Neural cell (in vitro differentiated cells): ENCODE results near the gene ZNF839. TPM values are rescaled to one million over a fixed set of nuclear protein-coding genes. Genes with fewer than 3 reads are reported as not detected.

Source experiments
- H2AFZ ChIP-seq: fragments of 200-600, 300-800 bp; sonication (generic), shearing (Covaris generic); 2 replicates; pipeline ENCODE4 v1.6.0; 2014; ENCODE audit warnings: low read depth, mild to moderate bottlenecking, antibody characterized with exemption, low read length, moderate library complexity
- H3F3A ChIP-seq: fragments of 200-600 bp; shearing (Covaris generic); 2 replicates; pipeline ENCODE4 v1.6.1; 2016; ENCODE audit warnings: mild to moderate bottlenecking, moderate library complexity, mixed read lengths, antibody characterized with exemption, low read length; ENCODE audit not compliant: insufficient read depth, poor library complexity, severe bottlenecking
- H3K27ac ChIP-seq: fragments of 200-600, 300-800 bp; sonication (generic), shearing (Covaris generic); 2 replicates; pipeline ENCODE4 v1.5.1; 2014; ENCODE audit warnings: mild to moderate bottlenecking, low read length, moderate library complexity
- H3K27me3 ChIP-seq: fragments of 300-800, 200-600 bp; sonication (generic), shearing (Covaris generic); 2 replicates; pipeline ENCODE4 v1.6.0; 2014; ENCODE audit warnings: mild to moderate bottlenecking, low read depth, low read length, moderate library complexity; ENCODE audit not compliant: insufficient read depth
- H3K36me3 ChIP-seq: fragments of 300-800, 200-600 bp; sonication (generic), shearing (Covaris generic); 2 replicates; pipeline ENCODE4 v1.5.1; 2014; ENCODE audit warnings: mild to moderate bottlenecking, antibody characterized with exemption, low read length, moderate library complexity; ENCODE audit not compliant: insufficient read depth
- H3K4me2 ChIP-seq: fragments of 300-800, 200-600 bp; sonication (generic), shearing (Covaris generic); 2 replicates; pipeline ENCODE4 v1.6.0; 2014; ENCODE audit warnings: mild to moderate bottlenecking, low read length
- H3K4me3 ChIP-seq: fragments of 300-800, 200-600 bp; sonication (generic), shearing (Covaris generic); 2 replicates; pipeline ENCODE4 v1.5.1; 2014; ENCODE audit warnings: mild to moderate bottlenecking, low read length, moderate library complexity
- H3K79me2 ChIP-seq: fragments of 200-600 bp; shearing (Covaris generic); replicated peaks from 2 replicates; pipeline ENCODE4 v1.6.0; 2014; ENCODE audit warnings: mild to moderate bottlenecking, low read length, moderate library complexity; ENCODE audit not compliant: insufficient read depth
- H3K9ac ChIP-seq: fragments of 300-800, 200-600 bp; sonication (generic), shearing (Covaris generic); 2 replicates; pipeline ENCODE4 v1.6.1; 2016; ENCODE audit warnings: mild to moderate bottlenecking, low read length, mixed read lengths
- H3K9me2 ChIP-seq: fragments of 200-600 bp; shearing (Covaris generic); 2 replicates; pipeline ENCODE4 v1.6.1; 2016; ENCODE audit warnings: mild to moderate bottlenecking, low read length, mixed read lengths; ENCODE audit not compliant: insufficient read depth
- H3K9me3 ChIP-seq: fragments of 200-600, 300-800 bp; sonication (generic), shearing (Covaris generic); 2 replicates; pipeline ENCODE4 v1.6.1; 2016; ENCODE audit warnings: mild to moderate bottlenecking, mixed run types, low read length, moderate library complexity, mixed read lengths
- H4K20me1 ChIP-seq: fragments of 200-600 bp; shearing (Covaris generic); 2 replicates; pipeline ENCODE4 v1.6.1; 2016; ENCODE audit warnings: mild to moderate bottlenecking, mixed run types; ENCODE audit not compliant: insufficient read depth
- CTCF ChIP-seq: fragments of 450-650 bp; IDR thresholded peaks from 2 replicates; pipeline ENCODE4 v1.5.1; 2014; ENCODE audit warnings: antibody characterized with exemption, mild to moderate bottlenecking, moderate library complexity; ENCODE audit not compliant: poor library complexity, severe bottlenecking
- EP300 ChIP-seq: fragments of 450-650 bp; conservative IDR thresholded peaks from 2 replicates; pipeline ENCODE4 v1.6.1; 2014; ENCODE audit warnings: antibody characterized with exemption, mild to moderate bottlenecking, moderate library complexity; ENCODE audit not compliant: poor library complexity, severe bottlenecking
- EZH2 ChIP-seq: fragments of 200-600, 300-800 bp; shearing (Covaris generic), sonication (generic); IDR thresholded peaks from 2 replicates; pipeline ENCODE4 v1.6.1; 2014; ENCODE audit warnings: antibody characterized with exemption, low read length, borderline replicate concordance, mild to moderate bottlenecking; ENCODE audit not compliant: insufficient read depth, poor library complexity, severe bottlenecking
- MXI1 ChIP-seq: fragments of 450-650 bp; conservative IDR thresholded peaks from 2 replicates; pipeline ENCODE4 v1.6.1; 2014; ENCODE audit warnings: antibody characterized with exemption, mild to moderate bottlenecking; ENCODE audit not compliant: poor library complexity, severe bottlenecking
- POLR2AphosphoS5 ChIP-seq: IDR thresholded peaks from 2 replicates; pipeline ENCODE4 v1.6.1; 2012
- RAD21 ChIP-seq: fragments of 450-650 bp; conservative IDR thresholded peaks from 2 replicates; pipeline ENCODE4 v1.6.1; 2014; ENCODE audit warnings: antibody characterized with exemption, mild to moderate bottlenecking, moderate library complexity
- REST ChIP-seq: IDR thresholded peaks from 2 replicates; pipeline ENCODE4 v1.6.1; 2012; ENCODE audit warnings: borderline replicate concordance
- SMC3 ChIP-seq: fragments of 450-650 bp; conservative IDR thresholded peaks from 2 replicates; pipeline ENCODE4 v1.6.1; 2014; ENCODE audit warnings: antibody characterized with exemption, mild to moderate bottlenecking, moderate library complexity; ENCODE audit not compliant: poor library complexity
- TAF1 ChIP-seq: IDR thresholded peaks from 2 replicates; pipeline ENCODE4 v1.6.1; 2012; ENCODE audit warnings: low read depth
- polyA plus RNA-seq: library from polyadenylated mRNA; depleted of rRNA; stranded (reverse); fragments of >200 nt; gene quantifications from 2 replicates; pipeline ENCODE4 v1.2.3, GENCODE V29; 2014

ZNF839 gene
- polyA plus RNA-seq, 1 donor from 2014 or later = 15.3 TPM

GRCh38 chr14:102373110-102373509, 53.6 kb downstream of the ZNF839 start:
- Histone ChIP-seq H3K4me2 (no peak overlapping the region), H3K36me3 (peaks cover 4% of the 10 kb centered on the region), H3F3A (no peaks in the 10 kb centered on the region), H3K27me3 (no peaks in the 10 kb centered on the region), H3K27ac (no peak overlapping the region), H2AFZ (no peak overlapping the region), H4K20me1 (no peaks in the 10 kb centered on the region), H3K4me3 (no peak overlapping the region), H3K9ac (no peak overlapping the region), H3K79me2 (no peaks in the 10 kb centered on the region), H3K9me2 (no peaks in the 10 kb centered on the region), H3K9me3 (no peaks in the 10 kb centered on the region)
- no peak for TF ChIP-seq POLR2AphosphoS5
- TF ChIP-seq MXI1 = no peak
- no peak for TF ChIP-seq EP300
- TF ChIP-seq REST = no peak
- no peak for TF ChIP-seq SMC3
- no peak for TF ChIP-seq RAD21
- TF ChIP-seq TAF1 = no peak
- no peak for TF ChIP-seq CTCF
- TF ChIP-seq EZH2 = no peak

GRCh38 chr14:102374264-102374663, 54.7 kb downstream of the ZNF839 start:
- Histone ChIP-seq H3K27me3 (no peaks in the 10 kb centered on the region), H3K9ac (no peak overlapping the region), H3K79me2 (no peaks in the 10 kb centered on the region), H2AFZ (no peak overlapping the region), H3F3A (no peaks in the 10 kb centered on the region), H3K9me2 (no peaks in the 10 kb centered on the region), H3K27ac (no peak overlapping the region), H3K36me3 (peaks cover 4% of the 10 kb centered on the region), H3K4me3 (no peak overlapping the region), H4K20me1 (no peaks in the 10 kb centered on the region), H3K9me3 (no peaks in the 10 kb centered on the region), H3K4me2 (no peak overlapping the region)
- TF ChIP-seq EZH2 (no peak), EP300 (no peak), REST (no peak), MXI1 (no peak), RAD21 (no peak), TAF1 (no peak), POLR2AphosphoS5 (no peak), SMC3 (no peak), CTCF (no peak)
